Activated T-cell treated with anti-CD3 and anti-CD28 coated beads for 4 hours (primary cell): ENCODE data around the gene NPLOC4.

Experiments
- DNase-seq: peaks from one replicate; pipeline ENCODE4 v3.0.0-alpha.2; 2020

Gene NPLOC4

DNA sequence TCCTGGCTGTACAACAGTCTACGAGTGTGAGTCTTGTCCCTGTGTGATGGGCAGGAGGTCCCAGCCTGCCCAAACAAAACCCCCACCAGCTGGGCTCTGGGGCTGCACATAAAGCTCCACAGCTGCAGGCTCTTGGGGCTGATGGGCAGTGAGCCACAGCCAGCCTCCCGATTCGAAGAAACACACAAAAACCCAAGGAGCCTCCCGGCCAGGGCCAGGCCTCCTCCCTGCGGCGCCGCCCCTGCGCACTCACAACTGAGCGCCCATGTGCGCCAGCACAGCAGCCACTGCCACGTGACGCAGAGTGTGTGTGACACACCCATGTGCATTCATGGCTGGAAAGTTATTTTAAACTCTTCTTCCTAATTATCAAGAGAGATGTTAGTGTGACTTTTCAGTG, 54.2 kb downstream of the NPLOC4 start:
- DNase-seq = no peak

DNA sequence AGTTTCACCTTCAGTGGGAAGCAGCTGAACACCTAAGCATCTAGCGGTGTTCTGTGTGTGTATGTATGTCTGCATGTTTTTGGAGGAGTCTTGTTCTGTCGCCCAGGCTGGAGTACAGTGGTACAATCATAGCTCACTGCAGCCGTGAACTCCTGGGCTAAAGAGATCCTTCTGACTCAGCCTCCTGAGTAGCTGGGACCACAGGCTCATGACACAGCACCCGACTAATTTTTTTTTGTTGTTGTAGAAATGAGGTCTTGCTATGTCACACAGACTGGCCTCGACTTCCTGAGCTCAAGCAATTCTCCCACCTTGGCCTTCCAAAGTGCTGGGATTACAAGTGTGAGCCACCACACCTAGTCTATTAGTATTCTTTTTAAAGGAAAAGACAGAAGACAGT, 54.6 kb downstream of the NPLOC4 start:
- no peak for DNase-seq

DNA sequence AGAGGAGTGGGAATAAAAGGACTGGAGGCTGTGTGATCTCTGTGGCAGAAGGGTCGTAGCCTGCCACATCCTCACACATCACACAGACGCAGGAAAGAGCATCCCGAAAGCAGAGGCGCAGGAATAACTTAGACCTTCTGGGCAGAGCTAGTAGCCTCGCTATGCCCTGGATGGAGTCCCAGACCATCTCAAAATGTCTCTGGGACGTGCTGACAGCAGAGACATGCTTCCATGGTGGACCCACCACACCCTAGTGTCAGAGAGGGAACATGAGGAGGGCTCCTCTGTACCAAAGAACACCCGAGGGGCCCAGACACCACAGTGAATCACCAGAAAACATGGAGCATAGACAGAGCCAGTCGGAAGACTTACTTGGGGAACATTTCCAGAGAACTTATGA, 55.2 kb downstream of the NPLOC4 start:
- no peak for DNase-seq

DNA sequence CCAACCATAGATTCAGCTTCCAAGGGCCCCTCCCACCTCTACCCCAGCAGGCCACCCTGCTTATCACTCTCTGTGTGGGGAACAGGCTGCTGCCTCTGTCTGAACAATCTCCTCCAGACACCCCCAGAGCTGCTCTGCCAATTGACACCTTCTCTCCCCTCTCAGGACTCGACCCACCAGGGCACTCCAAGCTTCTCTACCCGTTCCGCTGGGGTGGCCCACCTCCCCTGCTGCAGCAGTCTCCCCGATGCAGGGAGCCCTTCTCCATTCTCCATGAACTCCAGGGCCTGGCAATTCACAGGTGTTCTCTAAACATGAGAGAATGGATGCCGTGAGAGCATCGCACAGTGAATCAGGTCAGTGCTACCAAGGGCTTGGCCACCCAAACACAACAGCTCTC, 56.4 kb downstream of the NPLOC4 start:
- no peak for DNase-seq

DNA sequence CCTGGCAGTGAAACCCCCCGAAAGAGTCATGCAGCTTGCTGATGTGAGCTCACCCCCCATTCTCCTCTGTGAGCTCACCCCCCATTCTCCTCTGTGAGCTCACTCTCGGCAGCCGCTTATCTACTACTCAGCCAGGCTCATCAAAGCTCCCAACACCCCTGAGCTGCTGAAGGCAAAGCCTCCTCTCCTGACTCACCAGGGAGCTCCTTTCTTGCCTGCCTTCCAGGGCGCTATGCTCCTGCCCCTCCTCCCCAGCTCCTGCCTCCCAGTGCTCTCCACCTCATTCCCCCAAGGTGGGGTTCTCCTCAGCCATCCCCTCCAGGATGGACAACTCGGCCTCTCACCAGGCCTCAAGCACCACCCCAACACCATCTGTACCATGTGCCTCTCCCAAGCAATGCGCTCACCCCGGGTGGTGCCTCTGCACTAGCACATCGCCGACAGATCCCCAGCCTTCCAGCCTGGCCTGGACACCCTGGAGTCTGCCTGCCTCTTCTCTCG, 57.0 kb downstream of the NPLOC4 start:
- DNase-seq = no peak

DNA sequence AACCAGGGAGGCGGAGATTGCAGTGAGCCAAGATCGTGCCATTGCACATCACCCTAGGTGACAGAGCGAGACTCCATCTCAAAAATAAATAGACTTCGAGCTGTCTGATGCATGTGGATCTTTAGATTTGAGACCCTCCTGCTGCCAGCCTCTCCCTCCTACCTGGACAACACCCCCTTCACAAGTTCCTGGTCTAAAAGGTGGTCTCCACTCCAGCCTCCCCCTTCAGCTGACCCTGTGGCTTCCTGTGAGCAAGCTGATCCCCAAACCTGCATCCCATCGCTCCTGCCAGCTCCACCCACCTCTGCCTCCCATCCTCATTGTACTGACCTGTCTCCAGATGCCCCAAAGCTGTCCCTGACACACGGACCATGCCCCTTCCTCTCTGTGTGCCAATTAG, 57.6 kb downstream of the NPLOC4 start:
- no peak for DNase-seq

DNA sequence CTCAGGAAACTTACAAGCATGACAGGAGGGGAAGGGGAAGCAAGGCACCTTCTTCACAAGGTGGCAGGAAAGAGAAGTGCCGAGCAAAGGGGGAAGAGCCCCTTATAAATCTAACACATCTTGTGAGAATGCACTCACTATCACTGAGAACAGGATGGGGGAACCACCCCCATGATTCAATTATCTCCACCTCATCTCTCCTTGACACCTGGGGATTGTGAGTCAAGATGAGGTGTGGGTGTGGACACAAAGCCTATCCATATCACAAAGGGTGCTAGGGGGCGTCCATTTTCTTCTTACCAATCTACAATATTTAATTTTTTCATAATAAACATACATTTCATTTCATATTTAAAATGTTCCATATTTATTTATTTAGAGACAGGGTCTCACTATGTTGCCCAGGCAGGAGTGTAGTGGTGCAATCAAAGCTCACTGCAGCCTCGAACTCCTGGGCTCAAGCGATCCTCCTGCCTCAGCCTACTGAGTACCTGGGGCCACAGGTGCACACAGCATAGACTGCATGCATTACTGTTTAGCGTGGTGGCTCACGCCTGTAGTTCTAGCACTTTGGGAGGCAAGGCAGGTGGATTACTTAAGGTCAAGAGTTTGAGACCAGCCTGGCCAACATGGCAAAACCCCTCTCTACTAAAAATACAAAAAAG, 58.2 kb downstream of the NPLOC4 start:
- DNase-seq = no peak

DNA sequence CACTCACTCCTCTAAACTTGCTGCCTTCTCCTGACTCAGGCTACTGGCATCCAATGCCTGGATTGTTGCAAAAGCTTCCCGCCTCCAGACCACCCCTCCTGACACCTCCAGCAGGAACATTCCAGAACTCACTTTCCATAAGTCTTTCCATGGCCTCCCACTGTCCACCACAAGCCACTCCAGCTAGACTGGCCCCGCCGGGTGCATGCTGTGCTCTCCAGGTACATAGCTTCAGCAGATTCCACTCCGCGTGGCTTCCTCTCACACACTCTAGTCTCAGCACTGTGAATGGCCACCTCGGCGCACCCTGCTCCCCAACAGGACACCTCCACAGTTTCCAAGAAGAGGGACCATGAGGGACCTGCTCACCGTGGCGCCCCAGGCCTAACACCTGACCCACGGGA, 58.9 kb downstream of the NPLOC4 start:
- no peak for DNase-seq

DNA sequence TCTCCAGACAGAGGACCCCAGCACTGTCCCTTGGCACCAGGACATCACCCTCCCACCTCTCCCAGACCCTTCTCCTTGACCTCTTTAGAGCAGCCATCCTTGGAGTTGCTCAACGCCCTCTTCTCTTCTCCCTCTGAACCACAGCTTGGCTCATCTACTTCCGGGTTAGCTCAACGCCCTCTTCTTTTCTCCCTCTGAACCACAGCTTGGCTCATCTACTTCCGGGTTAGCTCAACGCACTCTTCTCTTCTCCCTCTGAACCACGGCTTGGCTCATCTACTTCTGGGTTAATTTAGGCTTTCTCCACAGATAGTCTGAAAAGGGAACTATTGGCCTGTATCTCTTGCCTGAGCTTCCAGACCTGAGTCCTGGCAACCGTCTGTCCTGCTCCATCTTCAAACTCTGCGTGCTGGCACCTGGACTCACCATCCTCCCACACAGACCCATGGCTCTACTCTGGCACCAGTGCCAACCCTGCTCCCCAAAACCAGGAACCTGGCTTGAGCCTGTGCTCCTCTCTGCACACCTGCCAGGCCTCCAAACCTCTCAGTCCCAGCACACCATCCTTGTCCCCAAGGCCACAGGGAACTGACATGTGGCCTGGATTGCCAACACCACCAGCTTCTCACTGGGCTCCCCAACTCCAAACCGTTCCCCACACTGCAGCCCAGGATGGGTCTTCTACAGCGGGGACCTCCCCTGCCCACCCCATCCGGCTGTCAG, 59.5 kb downstream of the NPLOC4 start:
- DNase-seq = no peak

DNA sequence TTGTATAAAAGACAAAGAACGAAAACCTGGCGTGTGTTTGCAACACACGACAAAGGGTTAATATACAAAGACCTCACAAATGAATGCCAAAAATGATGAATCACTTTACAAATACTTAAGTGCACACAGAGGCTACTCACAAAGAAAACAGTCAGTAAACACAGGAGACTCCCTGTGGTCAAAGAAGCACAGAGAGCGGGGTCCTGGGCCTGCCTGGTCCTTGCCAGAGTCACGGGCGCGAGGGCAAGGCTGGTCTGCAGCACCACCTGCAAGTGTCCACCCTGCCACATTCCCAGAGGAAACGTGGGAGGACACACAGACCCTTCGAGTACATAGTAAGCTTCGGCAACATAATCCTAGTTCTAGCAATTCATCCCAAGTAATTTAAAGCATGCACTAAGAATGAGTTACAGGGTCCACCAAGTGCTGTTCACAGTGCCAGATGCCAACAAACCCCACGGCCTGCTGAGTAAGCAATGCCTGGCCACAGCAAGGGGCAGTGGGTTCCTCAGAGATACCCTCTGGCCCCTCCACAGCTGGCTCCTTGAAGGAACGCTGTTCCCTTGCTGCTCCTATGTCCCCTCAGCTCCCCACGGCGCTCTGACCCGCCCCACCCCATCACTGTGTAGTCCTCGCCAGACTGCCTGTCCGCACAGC, 60.2 kb downstream of the NPLOC4 start:
- DNase-seq = no peak

DNA sequence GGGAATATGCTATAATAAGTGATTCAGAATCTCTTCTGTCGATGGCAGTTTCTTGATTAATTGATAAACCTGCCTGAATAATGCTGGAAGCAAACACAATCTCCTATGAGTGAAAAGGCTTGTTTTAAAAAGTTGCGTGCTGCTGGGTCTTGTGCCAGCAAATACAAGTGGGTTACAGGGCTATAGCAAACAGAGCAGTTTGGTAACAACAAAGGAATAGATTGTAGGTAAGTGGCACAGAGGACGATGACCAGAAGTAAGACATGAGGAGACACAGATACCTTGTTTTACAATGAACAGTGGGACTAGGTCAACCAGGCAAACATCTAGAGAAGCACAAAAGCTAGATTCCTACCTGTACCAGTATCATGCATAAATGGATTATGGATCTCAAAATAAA, 61.1 kb downstream of the NPLOC4 start:
- no peak for DNase-seq

DNA sequence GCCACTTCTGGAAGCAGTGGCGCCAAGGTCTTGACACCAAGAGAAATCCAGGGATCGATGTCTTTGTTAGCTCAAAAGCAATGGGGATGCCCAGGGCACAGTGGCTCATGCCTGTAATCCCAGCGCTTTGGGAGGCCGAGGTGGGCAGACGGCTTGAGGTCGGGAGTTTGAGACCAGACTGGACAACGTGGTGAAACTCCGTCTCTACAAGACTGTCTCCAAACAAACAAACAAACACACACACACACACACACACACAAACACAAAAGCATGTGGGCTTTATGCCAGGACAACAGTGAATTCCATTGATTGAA, 62.3 kb downstream of the NPLOC4 start:
- no peak for DNase-seq

DNA sequence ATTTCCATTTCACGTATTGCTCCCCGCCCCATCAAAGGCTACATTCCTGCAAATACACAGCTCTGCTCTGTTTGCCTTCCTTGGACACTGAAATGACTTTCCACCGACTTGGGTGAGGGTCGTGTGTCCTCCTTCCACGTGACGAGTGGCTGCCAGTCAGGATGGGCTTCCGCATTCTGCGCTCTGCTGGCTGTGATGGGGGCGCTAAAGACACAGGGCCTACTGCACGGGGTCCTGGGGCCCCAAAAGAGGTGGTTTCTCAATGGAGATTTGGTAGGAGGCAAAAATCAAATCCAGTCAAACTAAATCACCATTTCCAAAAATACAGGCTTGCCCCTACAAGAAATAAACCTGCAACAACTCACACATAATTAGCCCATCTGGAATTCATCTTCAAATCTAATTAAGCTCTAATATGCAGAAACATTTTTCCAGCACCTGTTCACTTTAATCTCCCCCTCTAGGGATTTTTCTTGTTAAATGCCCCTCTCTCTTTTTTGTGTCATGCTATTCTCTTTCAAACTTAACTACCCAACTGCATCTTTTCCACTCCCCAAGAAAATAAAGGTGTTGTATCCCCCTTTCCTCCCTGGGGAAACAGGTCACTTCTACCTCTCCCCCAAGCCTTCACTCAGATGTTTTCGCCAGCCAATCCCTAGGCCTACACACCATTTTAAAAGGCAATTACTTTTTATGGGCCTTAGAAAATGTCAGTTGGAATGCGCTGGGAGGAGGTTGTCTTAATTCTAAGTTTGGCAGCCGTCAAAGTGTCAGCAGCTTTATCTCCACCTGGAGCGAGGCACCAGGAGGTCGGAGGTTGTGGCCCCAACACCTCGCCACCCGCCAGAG, 62.9 kb downstream of the NPLOC4 start:
- DNase-seq = no peak

DNA sequence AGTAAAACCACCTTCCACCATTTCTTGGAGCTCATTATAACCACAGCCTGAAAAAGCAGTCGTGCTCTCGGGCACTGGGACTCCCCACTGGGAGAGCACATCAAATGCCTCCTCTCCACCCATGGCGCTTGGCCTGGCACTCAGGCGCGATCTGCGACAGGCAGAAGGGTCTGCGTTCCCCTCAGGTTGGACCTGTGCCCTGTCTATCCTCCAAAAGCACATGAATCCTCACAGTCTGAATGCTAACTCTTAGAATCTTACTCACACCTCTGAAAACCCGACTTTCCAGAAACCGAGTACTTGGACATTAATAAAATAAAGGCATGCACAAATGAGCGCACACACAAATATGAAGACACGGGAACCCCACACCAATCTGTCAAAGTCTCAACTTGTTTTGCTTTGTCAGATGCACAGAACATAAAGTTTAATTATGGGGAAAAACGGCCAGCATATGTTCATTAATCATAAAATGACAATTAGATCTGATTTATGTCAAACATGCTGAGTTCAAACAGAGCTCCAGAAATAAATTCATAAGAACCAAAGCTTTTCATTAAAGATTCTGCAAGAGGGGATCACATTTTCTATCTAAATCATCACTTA, 64.2 kb downstream of the NPLOC4 start:
- no peak for DNase-seq

DNA sequence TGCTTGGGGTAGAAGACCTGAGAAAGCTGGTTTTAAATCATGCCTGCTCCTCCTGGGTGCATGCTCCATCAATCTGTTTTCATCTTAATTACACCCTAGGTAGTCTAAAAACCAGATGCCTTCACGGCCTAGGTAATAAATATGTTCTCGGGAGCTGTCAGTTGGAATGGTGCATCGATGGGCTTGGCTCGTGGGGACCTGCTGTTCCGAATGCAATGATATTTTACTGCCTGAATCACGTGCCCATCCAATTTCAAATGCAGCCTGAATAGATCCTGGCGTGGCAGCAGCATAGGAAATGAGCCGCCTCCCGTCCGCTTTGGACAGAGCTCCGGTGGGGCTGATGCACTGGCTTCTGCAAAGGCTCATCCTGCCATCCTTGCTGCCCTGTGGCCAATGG, 65.9 kb downstream of the NPLOC4 start:
- DNase-seq = no peak

DNA sequence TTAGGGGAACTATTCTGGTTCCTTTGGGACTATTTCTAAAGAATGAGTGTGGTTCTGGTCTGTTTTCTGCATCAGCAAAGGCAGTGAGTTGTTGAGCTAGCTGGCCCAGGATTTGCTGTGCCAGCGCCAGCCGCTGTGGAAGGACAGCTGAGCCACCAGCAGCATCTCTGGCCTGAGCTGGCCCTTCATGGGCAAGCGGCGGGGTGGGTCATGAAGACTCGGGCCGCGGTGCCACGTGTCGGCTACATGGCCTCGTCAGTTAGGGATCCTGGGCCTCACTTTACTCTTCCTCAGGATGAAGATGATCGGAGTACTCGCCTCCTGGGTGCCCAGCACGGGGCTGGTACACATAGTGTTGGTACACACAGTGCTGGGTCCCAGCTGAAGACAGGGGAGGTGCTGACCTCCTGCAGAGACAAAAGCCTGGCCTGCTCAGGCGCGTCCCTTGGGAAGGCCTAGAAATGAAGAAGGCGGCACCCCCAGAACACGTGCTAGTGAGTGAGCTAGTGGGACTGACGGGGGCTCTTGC, 66.9 kb downstream of the NPLOC4 start:
- DNase-seq = no peak

DNA sequence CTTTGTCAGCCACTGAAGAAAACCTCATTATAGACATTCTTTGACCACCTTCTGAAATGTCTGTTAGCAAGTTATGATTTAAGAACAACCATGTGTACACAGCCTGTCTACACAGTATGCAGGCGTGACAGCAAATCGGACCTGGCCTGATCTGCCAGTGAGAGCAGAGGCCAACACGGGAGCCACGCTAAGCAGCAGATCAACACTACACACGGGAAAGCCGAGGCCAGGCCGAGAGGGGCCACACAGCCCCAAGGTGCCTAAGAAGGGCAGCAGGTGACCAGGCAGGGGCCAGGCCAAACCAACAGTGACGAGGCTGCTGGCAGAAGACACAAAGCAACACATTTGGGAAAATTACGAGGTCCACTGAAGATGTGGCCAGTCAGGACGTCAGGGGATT, 68.5 kb downstream of the NPLOC4 start:
- DNase-seq = no peak

DNA sequence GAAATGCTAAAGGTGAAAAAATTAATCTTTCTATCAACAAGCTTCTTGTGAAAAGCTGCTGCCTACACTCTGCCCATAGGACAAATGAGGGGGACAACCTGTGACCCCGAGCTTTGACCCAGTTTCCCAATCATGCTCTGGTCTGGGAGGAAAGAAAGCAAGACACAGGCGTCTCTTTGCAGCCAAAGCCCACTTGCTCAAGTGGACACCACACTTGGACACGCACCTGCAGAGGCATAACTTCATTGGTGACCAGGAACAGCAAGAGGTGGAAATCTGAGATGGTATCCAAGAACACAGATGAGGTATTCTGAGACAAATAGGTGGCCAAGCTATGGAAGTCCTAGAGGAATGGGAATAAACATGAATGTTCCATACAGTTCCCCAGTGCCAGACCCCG, 69.7 kb downstream of the NPLOC4 start:
- no peak for DNase-seq

DNA sequence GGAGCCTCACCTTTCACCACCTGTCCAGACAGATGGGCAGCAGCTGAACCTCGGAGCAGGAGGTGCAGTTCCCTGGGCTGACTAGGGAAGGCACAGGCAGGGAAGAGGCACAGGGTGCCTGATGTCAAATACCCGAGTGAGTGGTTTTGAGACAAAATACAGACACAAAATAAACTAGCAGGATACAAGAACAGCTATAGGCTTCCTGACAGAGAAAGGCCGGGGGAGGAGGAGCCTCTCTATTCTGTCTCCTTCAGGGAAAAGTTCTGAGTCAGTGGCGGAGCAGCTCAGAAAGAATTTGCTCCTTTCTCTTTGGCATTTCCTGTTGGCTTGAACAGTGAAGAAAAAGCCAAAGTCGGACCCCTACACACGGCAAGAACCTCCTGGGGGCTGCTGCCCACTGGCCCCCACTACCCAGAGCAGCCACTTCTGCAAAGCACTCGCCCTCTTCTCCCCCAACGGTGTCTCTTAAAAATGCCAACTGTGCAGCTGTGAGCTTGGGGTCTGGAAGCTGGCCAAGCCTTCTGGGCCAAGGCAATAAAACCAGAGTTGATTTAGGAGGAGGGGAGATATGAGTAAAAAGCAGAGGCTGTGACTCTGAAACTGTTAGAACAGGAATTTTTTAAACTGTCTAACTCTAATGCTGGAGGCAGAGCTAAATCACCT, 70.3 kb downstream of the NPLOC4 start:
- DNase-seq = no peak

DNA sequence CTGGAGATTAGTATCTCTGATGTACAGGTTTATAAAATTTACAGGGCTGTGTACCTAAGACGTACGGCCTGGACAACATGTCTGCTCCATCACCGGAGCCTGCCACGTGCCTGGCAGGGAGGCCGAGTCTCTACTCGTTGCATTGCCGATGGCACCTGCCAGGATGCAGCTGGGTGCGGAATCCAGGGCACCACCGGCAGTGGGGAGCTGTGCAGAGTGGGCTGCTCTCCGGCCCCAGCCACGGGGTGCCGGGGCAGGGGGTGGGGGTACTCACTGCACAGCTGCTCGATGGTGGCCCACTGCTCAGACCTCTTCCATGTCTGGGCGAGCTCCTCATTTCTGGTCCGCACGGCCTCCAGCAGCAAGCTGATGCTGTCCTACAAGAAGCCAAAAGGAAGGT, 71.7 kb downstream of the NPLOC4 start:
- no peak for DNase-seq

DNA sequence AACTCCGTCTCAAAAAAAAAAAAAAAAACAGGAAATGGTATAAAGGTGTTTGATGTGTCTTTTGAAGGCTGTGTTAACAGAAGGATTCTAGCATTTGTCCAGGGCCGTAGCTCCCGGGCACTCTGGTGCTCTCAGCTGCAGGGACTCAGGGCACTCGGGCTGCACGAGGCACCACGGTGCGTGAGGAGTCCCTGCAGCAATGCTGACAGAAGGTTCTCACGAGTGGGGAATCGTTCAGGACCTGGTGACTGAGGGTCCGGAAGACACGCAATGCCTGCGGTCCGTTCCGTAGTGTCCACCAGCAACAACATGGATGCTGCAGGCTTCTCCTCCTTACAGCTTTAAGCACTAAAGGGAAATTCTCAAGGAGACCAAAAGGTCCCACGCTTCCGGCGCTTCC, 72.1 kb downstream of the NPLOC4 start:
- DNase-seq = no peak
